Keratinocyte (primary cell): ENCODE measurements around the gene BAIAP2. TPM values are rescaled to one million over a fixed set of nuclear protein-coding genes. Genes with fewer than 3 reads are reported as not detected.

Experiments used
- DNase-seq: peaks from one replicate; pipeline ENCODE4 v3.0.0-alpha.2; 2011; ENCODE audit warnings: low read depth, missing footprints, low spot score
- FAIRE-seq: peaks from 2 replicates; lab custom pipeline; 2011; peaks lifted over from hg19 to GRCh38; lab: Jason Lieb, UNC
- H2AFZ ChIP-seq: 2 replicates; pipeline ENCODE4 v1.6.0; 2012; ENCODE audit warnings: low read length, control low read depth, inconsistent platforms; ENCODE audit not compliant: control insufficient read depth
- H3K27ac ChIP-seq: 2 replicates; pipeline ENCODE4 v1.5.1; 2011; ENCODE audit warnings: low read length; ENCODE audit not compliant: control insufficient read depth, insufficient read depth
- H3K27me3 ChIP-seq: 3 replicates; pipeline ENCODE4 v1.6.0; 2011; ENCODE audit warnings: low read length; ENCODE audit not compliant: control insufficient read depth, insufficient read depth; ENCODE audit errors: extremely low read depth
- H3K36me3 ChIP-seq, 2 experiments: 2 replicates in 1 of 2; 3 replicates in 1 of 2; pipeline ENCODE4 v1.5.1; 2011; ENCODE audit warnings: low read length in 2 of 2, mild to moderate bottlenecking in 1 of 2; ENCODE audit not compliant: control insufficient read depth in 2 of 2, insufficient read depth in 2 of 2; ENCODE audit errors: extremely low read depth in 1 of 2
- H3K4me1 ChIP-seq: 3 replicates; pipeline ENCODE4 v1.5.1; 2011; ENCODE audit warnings: low read length; ENCODE audit not compliant: control insufficient read depth, insufficient read depth; ENCODE audit errors: extremely low read depth
- H3K4me2 ChIP-seq: 3 replicates; pipeline ENCODE4 v1.6.0; 2011; ENCODE audit warnings: low read depth, low read length; ENCODE audit not compliant: control insufficient read depth, insufficient read depth; ENCODE audit errors: extremely low read depth
- H3K4me3 ChIP-seq, 3 experiments: fragments of 200-600 bp in 1 of 3; sonication (generic) in 1 of 3; 2 replicates in 2 of 3; 3 replicates in 1 of 3; pipeline ENCODE4 v1.5.1; 2011 to 2016; ENCODE audit warnings: low read length in 3 of 3, mild to moderate bottlenecking in 3 of 3, control low read depth in 2 of 3, inconsistent platforms in 1 of 3, low read depth in 1 of 3, mixed read lengths in 1 of 3, mixed run types in 1 of 3, moderate library complexity in 1 of 3; ENCODE audit not compliant: control insufficient read depth in 2 of 3, insufficient read depth in 2 of 3; ENCODE audit errors: extremely low read depth in 1 of 3
- H3K79me2 ChIP-seq: 2 replicates; pipeline ENCODE4 v1.6.0; 2012; ENCODE audit warnings: low read length; ENCODE audit not compliant: control insufficient read depth, insufficient read depth
- H3K9ac ChIP-seq: 3 replicates; pipeline ENCODE4 v1.6.0; 2011; ENCODE audit warnings: low read length; ENCODE audit not compliant: control insufficient read depth, insufficient read depth; ENCODE audit errors: extremely low read depth
- H3K9me1 ChIP-seq: 3 replicates; pipeline ENCODE4 v1.6.0; 2011; ENCODE audit warnings: low read length; ENCODE audit not compliant: control insufficient read depth, insufficient read depth; ENCODE audit errors: extremely low read depth
- H3K9me3 ChIP-seq: 2 replicates; pipeline ENCODE4 v1.5.1; 2012; ENCODE audit warnings: low read depth, low read length; ENCODE audit not compliant: control insufficient read depth
- H4K20me1 ChIP-seq: 3 replicates; pipeline ENCODE4 v1.6.0; 2011; ENCODE audit warnings: low read length; ENCODE audit not compliant: control insufficient read depth, insufficient read depth; ENCODE audit errors: extremely low read depth
- EZH2 ChIP-seq: IDR thresholded peaks from one replicate; pipeline ENCODE4 v1.6.1; 2012; ENCODE audit warnings: inconsistent platforms, mild to moderate bottlenecking, low read length, moderate library complexity
- dilution Hi-C: fragments of 300-500 bp; cut with MboI; formaldehyde crosslinking; loops from one replicate; pipeline ENCODE4 v1.7.0; 2020; ENCODE audit warnings: low sequenced_read_pairs; ENCODE audit not compliant: extremely low pct_ligation_motif_present
- polyA plus RNA-seq, 5 experiments: library from polyadenylated mRNA; depleted of rRNA in 3 of 5; stranded (reverse) in 3 of 5; stranded (forward) in 1 of 5; unstranded in 1 of 5; fragments of >200 nt; gene quantifications; 1 replicate in 1 of 5; 2 replicates in 3 of 5; 3 replicates in 1 of 5; pipeline versions ENCODE4 v1.2.1 to v1.2.3, GENCODE V29; 2011 to 2012; ENCODE audit warnings: missing spikeins in 2 of 5, low read depth in 1 of 5, low replicate concordance in 1 of 5
- TF ChIP-seq, protein P1 (sequence below), 3 experiments: IDR thresholded peaks in 1 of 3; conservative IDR thresholded peaks in 1 of 3; optimal IDR thresholded peaks in 1 of 3; 2 replicates in 2 of 3; 3 replicates in 1 of 3; pipeline versions ENCODE3 to v1.5.1; 2011; ENCODE audit warnings: low read length in 3 of 3, mild to moderate bottlenecking in 3 of 3, moderate library complexity in 2 of 3, control low read depth in 1 of 3, inconsistent platforms in 1 of 3; ENCODE audit not compliant: insufficient read depth in 2 of 3; ENCODE audit errors: extremely low read depth in 1 of 3

The BAIAP2 gene
- polyA plus RNA-seq, 1 donor (not counting 4 experiments of a cell fraction or from before 2014, with no cell fraction given) = 56.7 TPM

DNA sequence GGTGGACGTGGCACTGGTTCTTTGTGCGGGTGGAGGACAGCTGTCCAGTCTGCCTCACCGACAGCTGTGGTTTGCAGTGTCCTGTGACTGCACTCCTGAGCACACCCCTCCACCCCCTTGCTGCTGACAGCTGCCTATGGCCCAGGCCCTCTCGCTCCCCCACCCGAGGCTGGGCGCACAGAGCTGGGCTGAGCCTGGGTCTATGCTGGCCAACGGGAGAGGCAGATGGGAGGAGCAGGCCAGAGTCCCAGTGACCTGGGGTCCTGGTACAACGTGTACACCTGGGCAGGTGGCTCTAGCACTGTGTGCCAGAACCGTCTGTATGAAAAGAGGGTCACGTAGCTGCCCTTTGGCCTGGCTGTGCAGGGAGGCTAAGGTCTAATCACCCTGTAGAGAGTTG is 30.5 kb downstream of the BAIAP2 start:
- Histone ChIP-seq H3K9me1 (peaks cover 14% of the 10 kb centered on the region), H2AFZ (no peak overlapping the region), H3K36me3 (peaks cover 20 to 60% of the 10 kb centered on the region in 2 experiments), H3K9ac (peak overlapping the region; percentile 41), H3K4me2 (peak overlapping the region; percentile 42), H3K9me3 (no peaks in the 10 kb centered on the region), H3K4me1 (peaks cover 42% of the 10 kb centered on the region), H3K79me2 (peaks cover 90% of the 10 kb centered on the region), H3K4me3 (no peak overlapping the region), H3K27me3 (no peaks in the 10 kb centered on the region), H3K27ac (peak overlapping the region; percentile 56), H4K20me1 (peaks cover 32% of the 10 kb centered on the region)
- DNase-seq (no peak), FAIRE-seq (no peak)
- TF ChIP-seq, protein P1, sequence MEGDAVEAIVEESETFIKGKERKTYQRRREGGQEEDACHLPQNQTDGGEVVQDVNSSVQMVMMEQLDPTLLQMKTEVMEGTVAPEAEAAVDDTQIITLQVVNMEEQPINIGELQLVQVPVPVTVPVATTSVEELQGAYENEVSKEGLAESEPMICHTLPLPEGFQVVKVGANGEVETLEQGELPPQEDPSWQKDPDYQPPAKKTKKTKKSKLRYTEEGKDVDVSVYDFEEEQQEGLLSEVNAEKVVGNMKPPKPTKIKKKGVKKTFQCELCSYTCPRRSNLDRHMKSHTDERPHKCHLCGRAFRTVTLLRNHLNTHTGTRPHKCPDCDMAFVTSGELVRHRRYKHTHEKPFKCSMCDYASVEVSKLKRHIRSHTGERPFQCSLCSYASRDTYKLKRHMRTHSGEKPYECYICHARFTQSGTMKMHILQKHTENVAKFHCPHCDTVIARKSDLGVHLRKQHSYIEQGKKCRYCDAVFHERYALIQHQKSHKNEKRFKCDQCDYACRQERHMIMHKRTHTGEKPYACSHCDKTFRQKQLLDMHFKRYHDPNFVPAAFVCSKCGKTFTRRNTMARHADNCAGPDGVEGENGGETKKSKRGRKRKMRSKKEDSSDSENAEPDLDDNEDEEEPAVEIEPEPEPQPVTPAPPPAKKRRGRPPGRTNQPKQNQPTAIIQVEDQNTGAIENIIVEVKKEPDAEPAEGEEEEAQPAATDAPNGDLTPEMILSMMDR (optimal IDR thresholded peaks at IDR 0.05 in 1 of 3, IDR thresholded peaks at IDR 0.05 in 1 of 3, conservative IDR thresholded peaks at IDR 0.05 in 1 of 3; ENCODE audit: extremely low read depth in 1 of 3, insufficient read depth in 2 of 3, low read length in 3 of 3) = no peak
- no peak for TF ChIP-seq EZH2
- dilution Hi-C loops = no loop called here

DNA sequence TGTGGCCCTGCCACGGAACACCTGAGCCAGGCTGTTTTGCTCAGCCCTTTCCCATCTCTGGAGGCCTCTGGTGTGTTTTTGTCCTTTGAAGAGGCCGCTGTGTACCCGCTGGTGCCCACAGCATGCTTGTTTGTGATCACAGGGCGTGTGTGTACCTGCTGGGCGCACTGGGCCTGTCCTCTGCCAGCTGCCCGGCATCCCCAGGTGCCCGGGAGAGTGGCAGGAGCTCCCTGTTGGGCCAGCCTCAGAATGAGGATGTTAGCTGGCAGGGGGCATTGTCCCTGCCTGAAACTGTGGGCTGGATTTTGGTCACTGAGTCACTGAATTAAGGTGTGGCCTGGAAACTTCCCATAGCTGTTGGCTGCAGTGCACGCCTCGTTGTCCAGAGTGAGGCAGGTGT is 31.1 kb downstream of the BAIAP2 start:
- no peaks in the 10 kb centered on the region for H3K9me3 ChIP-seq
- FAIRE-seq (peak; percentile 69), DNase-seq (peak; percentile 74)
- peaks cover 47% of the 10 kb centered on the region for H3K4me1 ChIP-seq
- H3K36me3 ChIP-seq = peaks cover 18 to 56% of the 10 kb centered on the region in 2 experiments
- no peaks in the 10 kb centered on the region for H3K27me3 ChIP-seq
- no peak overlapping the region for H2AFZ ChIP-seq
- H3K27ac ChIP-seq = peak overlapping the region; percentile 56
- H3K79me2 ChIP-seq = peaks cover 91% of the 10 kb centered on the region
- dilution Hi-C loops = no loop called here
- H4K20me1 ChIP-seq = peaks cover 33% of the 10 kb centered on the region
- no peak overlapping the region for H3K4me3 ChIP-seq
- TF ChIP-seq, protein P1 (optimal IDR thresholded peaks at IDR 0.05 in 1 of 3, IDR thresholded peaks at IDR 0.05 in 1 of 3, conservative IDR thresholded peaks at IDR 0.05 in 1 of 3; ENCODE audit: extremely low read depth in 1 of 3, insufficient read depth in 2 of 3, low read length in 3 of 3) = peak in 1 of 3 experiments; percentile 15
- TF ChIP-seq EZH2 = no peak
- peak overlapping the region; percentile 41 for H3K9ac ChIP-seq
- peak overlapping the region; percentile 42 for H3K4me2 ChIP-seq
- H3K9me1 ChIP-seq = peaks cover 14% of the 10 kb centered on the region
